Upper lobe of left lung (tissue), 6 donors: Measurements from ENCODE around the gene HSPA1L. TPM values are rescaled to one million over a fixed set of nuclear protein-coding genes. Genes with fewer than 3 reads are reported as not detected.
"Not testable (repeated sequence)": the region's sequence is repeated elsewhere in the genome, so short reads cannot be mapped to it uniquely, and the experiment has no call there.

Experiments used
- ATAC-seq, 2 donors: fragments of 200-7000 bp; cut with Tn5 transposase; one replicate each; pipeline ENCODE4 v1.9.1; 2022; ENCODE audit warnings: mild to moderate bottlenecking in 2 of 2, moderate library complexity in 2 of 2; ENCODE audit not compliant: low FRiP score in 2 of 2
- DNase-seq, 2 donors: peaks; one replicate each; pipeline ENCODE4 v3.0.0-alpha.2; 2019 to 2020
- H3K27ac ChIP-seq, 4 donors: fragments of 200-600 bp; sonication (generic); one replicate each; pipeline ENCODE4 v1.5.1; 2016 to 2019
- H3K27me3 ChIP-seq, 4 donors: fragments of 200-600 bp; sonication (generic); one replicate each; pipeline ENCODE4 v1.5.1; 2017 to 2019
- H3K36me3 ChIP-seq, 4 donors: fragments of 200-600 bp; sonication (generic); one replicate each; pipeline ENCODE4 v1.5.1; 2016 to 2019
- H3K4me1 ChIP-seq, 4 donors: fragments of 200-600 bp; sonication (generic); one replicate each; pipeline ENCODE4 v1.5.1; 2018 to 2019
- H3K4me3 ChIP-seq, 4 donors: fragments of 200-600 bp; sonication (generic); one replicate each; pipeline ENCODE4 v1.5.1; 2017 to 2019; ENCODE audit warnings: mild to moderate bottlenecking in 2 of 4, moderate library complexity in 1 of 4
- H3K9me3 ChIP-seq, 4 donors: fragments of 200-600 bp; sonication (generic); one replicate each; pipeline ENCODE4 v1.5.1; 2018 to 2019
- CTCF ChIP-seq, 6 experiments: fragments of 450-650 bp in 4 of 6; fragments of 200-600 bp in 2 of 6; sonication (generic) in 2 of 6; IDR thresholded peaks; one replicate each; pipeline ENCODE4 v1.5.1; 2016 to 2019; ENCODE audit warnings: antibody characterized with exemption in 6 of 6
- EP300 ChIP-seq, 4 donors: sonication (generic); formaldehyde crosslinking; IDR thresholded peaks; one replicate each; pipeline ENCODE4 v1.5.1; 2017; ENCODE audit warnings: antibody characterized with exemption in 4 of 4, control low read depth in 2 of 4
- POLR2A ChIP-seq, 4 donors: fragments of 450-650 bp; IDR thresholded peaks; one replicate each; pipeline ENCODE4 v1.5.1; 2016 to 2017; ENCODE audit warnings: antibody characterized with exemption in 4 of 4, mild to moderate bottlenecking in 2 of 4
- POLR2AphosphoS5 ChIP-seq, 2 donors: sonication (generic); formaldehyde crosslinking; IDR thresholded peaks; one replicate each; pipeline ENCODE4 v1.5.1; 2017; ENCODE audit warnings: antibody characterized with exemption in 2 of 2
- WGBS, 2 donors: methylation state at CpG; one replicate each; pipeline ENCODE4 v1.1.5; 2017 to 2018; 5-methylcytosine and 5-hydroxymethylcytosine counted together
- total RNA-seq, 6 donors: library from RNA; depleted of rRNA in 4 of 6; stranded (reverse); fragments of >200 nt in 4 of 6; gene quantifications; one replicate each; pipeline versions ENCODE4 v1.1.0 to v1.2.1, GENCODE V29; 2016 to 2021
- donor health status: DM: no; HTN: no; CAD: no; lungs with moderate emphysema.
- donor health status: DM: no; HTN: yes; CAD: no; lungs with severe emphysema.

HSPA1L gene
- total RNA-seq, 6 donors from 2014 or later: 0.89 to 3.1 (median 2.0) TPM

DNA sequence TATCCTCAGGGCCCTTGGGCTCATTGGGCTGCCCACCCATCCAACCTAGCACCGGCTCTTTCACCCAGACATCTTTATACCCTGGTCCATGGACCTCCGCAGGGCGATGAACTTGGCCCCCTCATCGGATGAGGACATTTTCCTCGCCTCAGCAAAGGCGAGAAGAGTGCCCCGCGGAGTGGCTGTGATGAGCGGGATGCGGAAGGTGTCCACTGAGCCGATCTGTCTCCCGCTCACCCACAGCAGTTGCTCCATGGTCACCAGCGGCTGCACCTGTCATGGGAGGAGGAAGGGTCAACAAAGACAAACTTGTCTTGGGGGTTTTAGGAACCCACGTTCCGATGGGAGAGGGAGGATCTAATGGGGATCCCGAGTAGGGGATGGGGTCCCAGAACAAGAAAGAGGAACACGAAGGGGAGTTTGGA, 46.8 kb upstream of the HSPA1L start:
- Histone ChIP-seq H3K4me3 (peak overlapping the region; percentile 74 to 95 (median 84)), H3K27me3 (no peaks in the 10 kb centered on the region), H3K36me3 (peaks cover 10 to 43% (median 31%) of the 10 kb centered on the region in 4 donors), H3K4me1 (peaks cover 16 to 38% (median 24%) of the 10 kb centered on the region in 4 donors), H3K9me3 (no peaks in the 10 kb centered on the region), H3K27ac (peak overlapping the region; percentile 87 to 94 (median 90))
- DNase-seq (no peak), ATAC-seq (no peak)
- 44 to 47% methylated on average over 15 to 17 of the region's 17 CpGs for WGBS, 2 donors
- TF ChIP-seq CTCF (IDR thresholded peaks at IDR 0.05) (no peak), POLR2A (IDR thresholded peaks at IDR 0.05) (no peak), EP300 (IDR thresholded peaks at IDR 0.05) (no peak), POLR2AphosphoS5 (IDR thresholded peaks at IDR 0.05) (no peak)

DNA sequence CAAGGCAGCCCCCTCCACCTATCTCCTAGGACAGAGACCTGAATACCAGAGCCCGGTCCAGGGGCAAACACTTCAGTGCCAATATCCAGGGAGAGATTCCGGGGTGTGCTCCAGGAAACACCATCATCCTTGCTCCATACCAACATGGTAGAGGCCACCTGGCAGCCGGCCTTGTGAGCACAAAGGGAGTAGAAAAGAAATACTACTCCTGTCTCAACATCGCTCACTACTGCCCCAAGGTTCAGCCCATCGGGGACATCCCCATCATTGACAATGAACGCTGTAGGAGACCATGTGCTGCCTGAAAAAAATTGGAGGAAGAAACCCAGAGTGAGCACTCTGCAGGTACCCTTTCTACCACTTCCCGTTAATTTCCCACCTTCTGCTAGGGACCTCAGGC, 46.1 kb upstream of the HSPA1L start:
- Histone ChIP-seq H3K27me3 (no peaks in the 10 kb centered on the region), H3K4me1 (peaks cover 16 to 38% (median 24%) of the 10 kb centered on the region in 4 donors), H3K27ac (no peak overlapping the region), H3K4me3 (no peak overlapping the region), H3K9me3 (no peaks in the 10 kb centered on the region), H3K36me3 (peaks cover 10 to 44% (median 31%) of the 10 kb centered on the region in 4 donors)
- DNase-seq: no peak
- TF ChIP-seq POLR2AphosphoS5 (IDR thresholded peaks at IDR 0.05) (no peak), CTCF (IDR thresholded peaks at IDR 0.05) (no peak), EP300 (IDR thresholded peaks at IDR 0.05) (no peak), POLR2A (IDR thresholded peaks at IDR 0.05) (no peak)
- 94 to 96% methylated on average over 7 of the region's 7 CpGs for WGBS, 2 donors
- no peak for ATAC-seq

DNA sequence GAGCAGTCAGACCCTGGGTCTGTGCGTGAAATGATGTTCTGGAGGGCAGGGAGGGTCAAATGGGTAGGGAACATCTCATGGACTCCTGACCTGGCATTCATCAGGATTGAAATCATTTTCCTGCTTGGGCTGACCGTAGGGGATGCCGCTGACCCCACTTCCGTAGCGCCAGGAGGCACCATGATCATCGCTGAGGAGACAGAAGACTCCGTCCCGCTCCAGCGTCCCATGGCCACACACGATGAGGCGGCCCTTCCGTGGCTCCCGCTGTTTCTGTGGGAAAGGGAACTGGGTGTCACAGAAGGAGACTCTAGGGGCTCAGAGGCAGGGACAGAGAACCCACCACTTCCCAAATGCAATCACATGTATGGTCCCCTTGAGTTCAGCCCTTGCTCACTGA, 45.3 kb upstream of the HSPA1L start:
- no peak for DNase-seq
- H3K4me1 ChIP-seq: peaks cover 16 to 38% (median 24%) of the 10 kb centered on the region in 4 donors
- H3K27ac ChIP-seq: no peak overlapping the region
- WGBS, 2 donors: 97% methylated on average over 13 of the region's 13 CpGs
- no peak for TF ChIP-seq EP300 (IDR thresholded peaks at IDR 0.05)
- TF ChIP-seq CTCF (IDR thresholded peaks at IDR 0.05): no peak
- no peak for TF ChIP-seq POLR2A (IDR thresholded peaks at IDR 0.05)
- no peak for TF ChIP-seq POLR2AphosphoS5 (IDR thresholded peaks at IDR 0.05)
- no peak overlapping the region for H3K4me3 ChIP-seq
- H3K36me3 ChIP-seq: peaks cover 10 to 44% (median 31%) of the 10 kb centered on the region in 4 donors
- ATAC-seq: no peak
- H3K9me3 ChIP-seq: no peaks in the 10 kb centered on the region
- H3K27me3 ChIP-seq: no peaks in the 10 kb centered on the region

DNA sequence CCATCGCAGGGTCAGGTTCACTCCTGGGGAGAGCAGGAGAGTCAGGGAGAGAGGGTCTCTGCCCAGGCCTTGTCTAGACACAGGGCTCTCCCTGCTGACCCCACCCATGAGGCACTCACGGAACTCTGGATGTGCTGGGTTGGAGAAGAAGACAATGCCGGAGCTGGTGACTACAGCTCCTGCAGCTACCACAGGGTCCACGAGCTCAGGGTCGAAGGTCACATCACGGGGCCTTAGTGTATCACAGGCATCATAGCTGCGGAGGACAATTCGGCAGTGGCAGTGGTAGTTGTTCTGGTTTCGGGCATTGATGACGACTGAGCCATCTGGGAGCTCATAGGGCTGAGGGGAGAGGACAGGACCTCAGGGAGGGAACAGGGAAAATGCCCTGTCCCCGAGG, 44.8 kb upstream of the HSPA1L start:
- Histone ChIP-seq H3K4me3 (no peak overlapping the region), H3K4me1 (peaks cover 16 to 37% (median 24%) of the 10 kb centered on the region in 4 donors), H3K36me3 (peaks cover 10 to 44% (median 31%) of the 10 kb centered on the region in 4 donors), H3K9me3 (no peaks in the 10 kb centered on the region), H3K27me3 (no peaks in the 10 kb centered on the region), H3K27ac (no peak overlapping the region)
- WGBS, 2 donors: 90 to 92% methylated on average over 11 of the region's 11 CpGs
- ATAC-seq: no peak
- no peak for TF ChIP-seq EP300 (IDR thresholded peaks at IDR 0.05)
- no peak for DNase-seq

GRCh38 chr6:31858707-31859106, 43.6 kb upstream of the HSPA1L start:
- DNase-seq (no peak), ATAC-seq (no peak)
- H3K27me3 ChIP-seq: no peaks in the 10 kb centered on the region
- no peak overlapping the region for H3K4me3 ChIP-seq
- WGBS, 2 donors: 89 to 90% methylated on average over 8 of the region's 8 CpGs
- no peak for TF ChIP-seq POLR2AphosphoS5 (IDR thresholded peaks at IDR 0.05)
- no peak for TF ChIP-seq CTCF (IDR thresholded peaks at IDR 0.05)
- TF ChIP-seq EP300 (IDR thresholded peaks at IDR 0.05): no peak
- TF ChIP-seq POLR2A (IDR thresholded peaks at IDR 0.05): no peak
- H3K27ac ChIP-seq: no peak overlapping the region
- no peaks in the 10 kb centered on the region for H3K9me3 ChIP-seq
- peaks cover 10 to 44% (median 31%) of the 10 kb centered on the region in 4 donors for H3K36me3 ChIP-seq
- H3K4me1 ChIP-seq: peaks cover 15 to 25% (median 16%) of the 10 kb centered on the region in 4 donors

DNA sequence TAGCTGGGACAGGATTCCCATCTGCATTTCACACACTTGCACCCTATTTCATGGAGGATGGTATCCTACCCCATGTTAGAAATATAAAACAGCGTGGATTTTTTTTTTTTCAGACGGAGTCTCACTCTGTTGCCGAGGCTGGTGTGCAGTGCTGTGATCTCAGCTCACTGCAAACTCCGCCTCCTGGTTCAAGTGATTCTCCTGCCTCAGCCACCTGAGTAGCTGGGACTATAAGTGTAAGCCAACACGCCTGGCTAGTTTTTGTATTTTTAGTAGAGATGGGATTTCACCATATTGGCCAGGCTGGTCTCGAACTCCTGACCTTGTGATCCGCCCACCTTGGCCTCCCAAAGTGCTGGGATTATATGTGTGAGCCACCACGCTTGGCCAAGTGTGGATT, 42.7 kb upstream of the HSPA1L start:
- 86 to 89% methylated on average over 8 of the region's 8 CpGs for WGBS, 2 donors

GRCh38 chr6:31851980-31852718, 37.1 kb upstream of the HSPA1L start:
- not testable (repeated sequence) for H3K36me3 ChIP-seq, H3K27me3 ChIP-seq, H3K4me1 ChIP-seq, H3K4me3 ChIP-seq, H3K9me3 ChIP-seq, H3K27ac ChIP-seq, ATAC-seq, DNase-seq
- 87 to 88% methylated on average over 16 to 22 of the region's 35 CpGs for WGBS, 2 donors

More for the DNA sequence above, 42.7 kb upstream of the HSPA1L start:
- H3K9me3 ChIP-seq, H3K4me3 ChIP-seq, ATAC-seq, DNase-seq, H3K27ac ChIP-seq, H3K27me3 ChIP-seq: not testable (repeated sequence)
- Histone ChIP-seq H3K4me1 (peaks cover 9 to 18% (median 9%) of the 10 kb centered on the region in 4 donors), H3K36me3 (peaks cover 10 to 44% (median 31%) of the 10 kb centered on the region in 4 donors)
